Calu3 (cell line): ENCODE results near the gene WLS. TPM values are rescaled to one million over a fixed set of nuclear protein-coding genes. Genes with fewer than 3 reads are reported as not detected.

Experiments
- BruUV-seq: library from RNA; stranded (reverse); fragments of 400-500 nt; replicated peaks from 2 replicates; lab custom pipeline; 2021; lab: Mats Ljungman, UMichigan
- CTCF ChIA-PET: fragments of 300-600 bp; sonication (Branson Sonifier 250); formaldehyde crosslinking; loops from one replicate; lab custom pipeline; 2022; ENCODE audit warnings: antibody characterized with exemption; lab: Charles Lee
- DNase-seq: peaks from one replicate; pipeline ENCODE4 v3.0.0; 2022
- H3K27ac Mint-ChIP-seq: one replicate; pipeline ENCODE4 v1.8.0; 2022; ENCODE audit warnings: mixed read lengths; ENCODE audit not compliant: unreplicated experiment
- H3K27me3 Mint-ChIP-seq: one replicate; pipeline ENCODE4 v1.8.0; 2022; ENCODE audit warnings: mixed read lengths; ENCODE audit not compliant: unreplicated experiment
- H3K36me3 Mint-ChIP-seq: one replicate; pipeline ENCODE4 v1.8.0; 2022; ENCODE audit warnings: mild to moderate bottlenecking, moderate library complexity, mixed read lengths; ENCODE audit not compliant: insufficient read depth, unreplicated experiment
- H3K4me1 Mint-ChIP-seq: one replicate; pipeline ENCODE4 v1.8.0; 2022; ENCODE audit warnings: mild to moderate bottlenecking, low read depth, mixed read lengths; ENCODE audit not compliant: unreplicated experiment
- H3K4me3 Mint-ChIP-seq: one replicate; pipeline ENCODE4 v1.8.0; 2022; ENCODE audit warnings: mild to moderate bottlenecking, low read depth, moderate library complexity, mixed read lengths; ENCODE audit not compliant: unreplicated experiment
- H3K9me3 Mint-ChIP-seq: one replicate; pipeline ENCODE4 v1.8.0; 2022; ENCODE audit warnings: low read depth, mixed read lengths; ENCODE audit not compliant: unreplicated experiment
- CTCF ChIP-seq: fragments of 200-600 bp; IDR thresholded peaks from one replicate; pipeline ENCODE4 v1.8.0; 2022; ENCODE audit warnings: antibody characterized with exemption; ENCODE audit not compliant: unreplicated experiment
- intact Hi-C: fragments of 100-400 bp; cut with micrococcal nuclease; formaldehyde crosslinking; loops from one replicate; pipeline ENCODE4 v1.10.0; 2022; ENCODE audit not compliant: unreplicated experiment
- total RNA-seq: library from RNA; stranded (reverse); gene quantifications from 2 replicates; pipeline ENCODE4 v1.2.3, GENCODE V29; 2022

WLS gene
- total RNA-seq, 1 experiment from 2014 or later = 50.9 TPM

- intact Hi-C loops = loop anchor here (2.0 to 5.0 kb wide), 2 partner anchors 21 to 33 kb away; partner anchors contain the start of gene WLS
- Mint-ChIP-seq H3K36me3 (no peaks in the 10 kb centered on the region), H3K4me3 (no peak overlapping the region), H3K4me1 (peaks cover 32% of the 10 kb centered on the region), H3K9me3 (no peaks in the 10 kb centered on the region), H3K27ac (no peak overlapping the region), H3K27me3 (no peaks in the 10 kb centered on the region)
- CTCF ChIA-PET = no interaction called here
- BruUV-seq = no TSS peak
- TF ChIP-seq CTCF = no peak
- no peak for DNase-seq
Measured at GRCh38 chr1:68199603-68200002, 32.7 kb downstream of the WLS start.

- Mint-ChIP-seq H3K9me3 (no peaks in the 10 kb centered on the region), H3K36me3 (no peaks in the 10 kb centered on the region), H3K4me1 (peaks cover 32% of the 10 kb centered on the region), H3K4me3 (no peak overlapping the region), H3K27ac (no peak overlapping the region), H3K27me3 (no peaks in the 10 kb centered on the region)
- DNase-seq = no peak
- intact Hi-C loops = loop anchor here (2.0 to 5.0 kb wide), 2 partner anchors 20 to 34 kb away; partner anchors contain the start of gene WLS
- BruUV-seq = no TSS peak
- TF ChIP-seq CTCF = no peak
- CTCF ChIA-PET = interaction anchor here (1.2 to 1.6 kb wide), 2 partner anchors 25 to 78 kb away, joined by 4 read pairs; no protein-coding TSS in a partner anchor
Measured at GRCh38 chr1:68198752-68199151, 33.6 kb downstream of the WLS start.

DNA sequence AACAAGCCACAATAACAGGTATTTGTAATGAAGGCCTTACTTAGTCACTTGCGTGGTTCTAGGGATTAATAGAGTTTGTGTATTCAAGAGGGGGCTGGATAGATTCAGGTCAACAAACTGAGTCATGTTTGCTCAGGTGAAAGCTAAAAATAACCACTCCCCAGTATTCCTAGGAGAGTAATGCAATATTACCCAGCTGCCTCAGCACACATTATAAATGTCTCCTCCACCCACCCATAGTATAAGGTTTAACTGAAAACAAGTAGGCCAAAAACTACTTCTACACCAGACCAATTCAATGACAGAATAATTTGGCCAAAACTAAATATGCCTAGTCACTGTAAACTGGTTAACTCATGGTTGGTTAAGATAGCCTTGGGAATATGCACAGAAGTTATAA is 34.4 kb downstream of the WLS start:
- Mint-ChIP-seq H3K4me3 (no peak overlapping the region), H3K4me1 (peaks cover 32% of the 10 kb centered on the region), H3K9me3 (no peaks in the 10 kb centered on the region), H3K27me3 (no peaks in the 10 kb centered on the region), H3K36me3 (no peaks in the 10 kb centered on the region), H3K27ac (peak overlapping the region; percentile 89)
- TF ChIP-seq CTCF = no peak
- CTCF ChIA-PET = interaction anchor here (0.7 to 1.7 kb wide), 6 partner anchors 12 to 77 kb away, joined by 3 to 5 read pairs (median 4); partner anchors contain the start of gene WLS
- intact Hi-C loops = loop anchor here (2.0 to 5.0 kb wide), 2 partner anchors 19 to 34 kb away; partner anchors contain the start of gene WLS
- no TSS peak for BruUV-seq
- DNase-seq = peak; percentile 24

DNA sequence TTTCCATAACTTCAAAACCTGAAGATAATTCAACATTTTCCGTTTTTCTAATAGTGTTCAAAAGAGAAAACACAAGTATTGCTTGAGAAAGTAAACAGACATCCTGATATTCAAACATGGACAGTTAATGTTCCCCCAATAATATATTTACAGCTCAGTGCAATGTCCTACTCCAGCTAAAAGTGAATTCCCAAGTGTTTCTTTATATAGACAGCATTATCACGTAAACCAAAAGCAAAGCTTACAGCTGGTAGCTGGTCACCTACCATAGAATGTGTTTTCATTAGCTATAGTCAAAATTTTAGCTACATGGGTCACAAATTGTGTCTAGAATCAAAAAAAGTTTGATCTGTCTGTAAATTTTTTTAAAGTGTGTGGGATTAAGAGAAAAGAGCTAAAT is 34.9 kb downstream of the WLS start:
- no peaks in the 10 kb centered on the region for H3K27me3 Mint-ChIP-seq
- BruUV-seq = no TSS peak
- H3K4me1 Mint-ChIP-seq = peaks cover 32% of the 10 kb centered on the region
- H3K27ac Mint-ChIP-seq = peak overlapping the region; percentile 89
- intact Hi-C loops = loop anchor here (5.0 kb wide), 1 partner anchor 35 kb away; the partner anchor contains the start of gene WLS
- no peaks in the 10 kb centered on the region for H3K36me3 Mint-ChIP-seq
- no peaks in the 10 kb centered on the region for H3K9me3 Mint-ChIP-seq
- DNase-seq = no peak
- TF ChIP-seq CTCF = no peak
- CTCF ChIA-PET = interaction anchor here (0.7 to 1.7 kb wide), 6 partner anchors 12 to 77 kb away, joined by 3 to 5 read pairs (median 4); partner anchors contain the start of gene WLS
- no peak overlapping the region for H3K4me3 Mint-ChIP-seq
